B cell (primary cell): ENCODE results near the gene ALDH9A1. TPM values are rescaled to one million over a fixed set of nuclear protein-coding genes. Genes with fewer than 3 reads are reported as not detected.

Experiments used
- ATAC-seq: fragments of 200-7000 bp; cut with Tn5 transposase; one replicate; pipeline ENCODE4 v1.10.0; 2021; ENCODE audit warnings: low read depth, mild to moderate bottlenecking, moderate number of reproducible peaks, moderate library complexity
- CTCF ChIA-PET: fragments of 350-600 bp; sonication (Branson Sonifier 250); formaldehyde crosslinking; loops from one replicate; lab custom pipeline; 2021; ENCODE audit warnings: antibody characterized with exemption, inconsistent platforms; lab: Charles Lee
- POLR2A ChIA-PET: fragments of 350-600 bp; sonication (Branson Sonifier 250); formaldehyde crosslinking; loops from one replicate; lab custom pipeline; 2021; ENCODE audit warnings: antibody characterized with exemption; lab: Charles Lee
- DNase-seq: peaks from one replicate; pipeline ENCODE4 v3.0.0; 2013
- H2AFZ ChIP-seq: 2 replicates; pipeline ENCODE4 v1.6.1; 2012; ENCODE audit warnings: mild to moderate bottlenecking, low read depth, low read length; ENCODE audit not compliant: insufficient read depth, poor library complexity, severe bottlenecking
- H3K27ac ChIP-seq, 2 donors: 1 replicate in 1 of 2; 2 replicates in 1 of 2; pipeline ENCODE4 v1.5.1; 2012 to 2013; ENCODE audit warnings: low read length in 2 of 2, mild to moderate bottlenecking in 2 of 2, moderate library complexity in 1 of 2
- H3K27me3 ChIP-seq, 4 experiments: fragments of 200-600 bp in 1 of 4; sonication (generic) in 1 of 4; replicated peaks in 1 of 4; 1 replicate in 2 of 4; 2 replicates in 2 of 4; pipeline versions ENCODE4 v1.6.1 to v1.7.0; 2013 to 2016; ENCODE audit warnings: low read length in 3 of 4, mild to moderate bottlenecking in 2 of 4, mixed read lengths in 1 of 4, moderate library complexity in 1 of 4; ENCODE audit not compliant: insufficient read depth in 4 of 4, control insufficient read depth in 3 of 4; ENCODE audit errors: control extremely low read depth in 1 of 4
- H3K36me3 ChIP-seq, 2 experiments: replicated peaks in 1 of 2; 1 replicate in 1 of 2; 2 replicates in 1 of 2; pipeline versions ENCODE4 v1.6.1 to v1.7.1; 2013; ENCODE audit warnings: low read length in 1 of 2; ENCODE audit not compliant: insufficient read depth in 2 of 2, control insufficient read depth in 1 of 2; ENCODE audit errors: control extremely low read depth in 1 of 2, extremely low read depth in 1 of 2
- H3K4me1 ChIP-seq, 2 donors: fragments of 200-600 bp in 1 of 2; sonication (generic) in 1 of 2; 1 replicate in 1 of 2; 2 replicates in 1 of 2; pipeline versions ENCODE4 v1.5.1 to v1.6.1; 2013 to 2017; ENCODE audit warnings: low read length in 2 of 2; ENCODE audit not compliant: control insufficient read depth in 2 of 2, insufficient read depth in 2 of 2
- H3K4me2 ChIP-seq: replicated peaks from 2 replicates; pipeline ENCODE3; 2012; ENCODE audit warnings: mild to moderate bottlenecking, low read depth, low read length; ENCODE audit not compliant: poor library complexity, severe bottlenecking
- H3K4me3 ChIP-seq, 5 experiments: fragments of 200-600 bp in 1 of 5; sonication (generic) in 1 of 5; 1 replicate in 3 of 5; 2 replicates in 2 of 5; pipeline versions ENCODE4 v1.5.1 to v1.7.0; 2011 to 2016; ENCODE audit warnings: low read length in 4 of 5, mild to moderate bottlenecking in 4 of 5, low read depth in 2 of 5, control low read depth in 1 of 5, moderate library complexity in 1 of 5; ENCODE audit not compliant: insufficient read depth in 1 of 5; ENCODE audit errors: control extremely low read depth in 1 of 5, extremely low read depth in 1 of 5
- H3K79me2 ChIP-seq: fragments of 200-600 bp; sonication (generic); one replicate; pipeline ENCODE4 v1.6.0; 2016; ENCODE audit warnings: low read length; ENCODE audit not compliant: control insufficient read depth, insufficient read depth
- H3K9ac ChIP-seq: fragments of 200-600 bp; sonication (generic); 2 replicates; pipeline ENCODE4 v1.6.1; 2017; ENCODE audit warnings: mild to moderate bottlenecking, low read length, moderate library complexity
- H3K9me3 ChIP-seq, 3 donors: one replicate each; pipeline versions ENCODE4 v1.6.1 to v1.7.1; 2013; ENCODE audit warnings: low read length in 2 of 3; ENCODE audit not compliant: control insufficient read depth in 2 of 3, insufficient read depth in 1 of 3; ENCODE audit errors: control extremely low read depth in 1 of 3
- H4K20me1 ChIP-seq: 2 replicates; pipeline ENCODE4 v1.6.0; 2012; ENCODE audit warnings: mild to moderate bottlenecking, low read length; ENCODE audit not compliant: insufficient read depth, control insufficient read depth, poor library complexity, severe bottlenecking
- H3K27ac Mint-ChIP-seq: one replicate; pipeline ENCODE4 v1.8.0; 2021; ENCODE audit warnings: mixed read lengths
- H3K27me3 Mint-ChIP-seq: one replicate; pipeline ENCODE4 v1.8.0; 2021; ENCODE audit warnings: mixed read lengths
- H3K4me1 Mint-ChIP-seq: one replicate; pipeline ENCODE4 v1.8.0; 2021; ENCODE audit warnings: mixed read lengths
- H3K4me3 Mint-ChIP-seq: one replicate; pipeline ENCODE4 v1.8.0; 2021; ENCODE audit warnings: mixed read lengths
- H3K9me3 Mint-ChIP-seq: one replicate; pipeline ENCODE4 v1.8.0; 2022; ENCODE audit warnings: mixed read lengths; ENCODE audit not compliant: insufficient read depth
- CTCF ChIP-seq: fragments of 200-600 bp; IDR thresholded peaks from one replicate; pipeline ENCODE4 v1.8.0; 2022; ENCODE audit warnings: antibody characterized with exemption, mild to moderate bottlenecking
- EZH2 ChIP-seq: IDR thresholded peaks from 2 replicates; pipeline ENCODE4 v1.6.1; 2012; ENCODE audit warnings: borderline replicate concordance, low read depth, mild to moderate bottlenecking, moderate library complexity, low read length; ENCODE audit not compliant: insufficient read depth, poor library complexity, severe bottlenecking
- WGBS: methylation state at CpG from one replicate; pipeline ENCODE4 v1.1.5; 2013; ENCODE audit warnings: missing lambda C conversion rate; ENCODE audit not compliant: insufficient coverage; 5-methylcytosine and 5-hydroxymethylcytosine counted together
- intact Hi-C: fragments of 100-400 bp; cut with micrococcal nuclease; formaldehyde crosslinking; loops from one replicate; pipeline ENCODE4 v1.10.0; 2022
- polyA plus RNA-seq: library from polyadenylated mRNA; depleted of rRNA; stranded (reverse); fragments of >200 nt; gene quantifications from 2 replicates; pipeline ENCODE4 v1.2.3, GENCODE V29; 2012
- total RNA-seq, 2 donors: library from RNA; stranded (reverse); fragments of 120-200 nt in 1 of 2; gene quantifications; 1 replicate in 1 of 2; 2 replicates in 1 of 2; pipeline versions ENCODE4 v1.2.3 to v1.2.4, GENCODE V29; 2013 to 2022

ALDH9A1 gene
- total and polyA plus RNA-seq, 2 donors (not counting 1 experiment from before 2014, with no cell fraction given), result 23.5 to 37.5 TPM

- peaks cover 10 to 33% of the 10 kb centered on the region in 2 experiments for H3K36me3 ChIP-seq
- intact Hi-C loops, result no loop called here
- peak overlapping the region in 1 of 2 donors; percentile 13 for H3K27ac ChIP-seq
- Mint-ChIP-seq H3K4me1 (peaks cover 35% of the 10 kb centered on the region), H3K4me3 (peak overlapping the region; percentile 54), H3K9me3 (no peaks in the 10 kb centered on the region), H3K27me3 (no peaks in the 10 kb centered on the region), H3K27ac (peak overlapping the region; percentile 51)
- H3K4me2 ChIP-seq, result peak overlapping the region; percentile 27
- peak overlapping the region in 1 of 5 experiments; percentile 31 for H3K4me3 ChIP-seq
- H3K4me1 ChIP-seq, result peaks cover 23 to 26% of the 10 kb centered on the region in 2 donors
- no peak for ATAC-seq
- DNase-seq, result no peak
- ChIA-PET POLR2A (interaction anchor here (1.3 kb wide), 1 partner anchor 56 kb away, joined by 4 read pairs; the partner anchor contains the start of gene MGST3), CTCF (interaction anchor here (1.1 to 1.8 kb wide), 4 partner anchors 11 to 85 kb away, joined by 3 to 5 read pairs (median 4); partner anchors contain the start of gene ALDH9A1)
- H3K79me2 ChIP-seq, result peaks cover 68% of the 10 kb centered on the region
- no peak overlapping the region for H2AFZ ChIP-seq
- H3K9me3 ChIP-seq, result no peaks in the 10 kb centered on the region
- H4K20me1 ChIP-seq, result peaks cover 14% of the 10 kb centered on the region
- peak overlapping the region; percentile 38 for H3K9ac ChIP-seq
- TF ChIP-seq EZH2, result no peak
- no peak for TF ChIP-seq CTCF
- no CpG with 5 or more reads among the region's 2 CpGs for WGBS
- H3K27me3 ChIP-seq, result no peaks in the 10 kb centered on the region
Observed at GRCh38 chr1:165686971-165687433, 11.4 kb downstream of the ALDH9A1 start.
